ENCODE results near the gene NPY.
"Not testable (repeated sequence)": the region's sequence is repeated elsewhere in the genome, so short reads cannot be mapped to it uniquely, and the experiment has no call there.

The NPY gene

DNA sequence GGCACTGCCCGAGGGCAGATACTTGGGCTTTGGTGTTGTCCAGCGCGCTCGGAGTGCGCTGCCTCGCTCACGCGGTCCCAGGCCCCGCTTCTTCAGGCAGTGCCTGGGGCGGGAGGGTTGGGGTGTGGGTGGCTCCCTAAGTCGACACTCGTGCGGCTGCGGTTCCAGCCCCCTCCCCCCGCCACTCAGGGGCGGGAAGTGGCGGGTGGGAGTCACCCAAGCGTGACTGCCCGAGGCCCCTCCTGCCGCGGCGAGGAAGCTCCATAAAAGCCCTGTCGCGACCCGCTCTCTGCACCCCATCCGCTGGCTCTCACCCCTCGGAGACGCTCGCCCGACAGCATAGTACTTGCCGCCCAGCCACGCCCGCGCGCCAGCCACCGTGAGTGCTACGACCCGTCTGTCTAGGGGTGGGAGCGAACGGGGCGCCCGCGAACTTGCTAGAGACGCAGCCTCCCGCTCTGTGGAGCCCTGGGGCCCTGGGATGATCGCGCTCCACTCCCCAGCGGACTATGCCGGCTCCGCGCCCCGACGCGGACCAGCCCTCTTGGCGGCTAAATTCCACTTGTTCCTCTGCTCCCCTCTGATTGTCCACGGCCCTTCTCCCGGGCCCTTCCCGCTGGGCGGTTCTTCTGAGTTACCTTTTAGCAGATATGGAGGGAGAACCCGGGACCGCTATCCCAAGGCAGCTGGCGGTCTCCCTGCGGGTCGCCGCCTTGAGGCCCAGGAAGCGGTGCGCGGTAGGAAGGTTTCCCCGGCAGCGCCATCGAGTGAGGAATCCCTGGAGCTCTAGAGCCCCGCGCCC is at the start of gene NPY:
NPY (plus strand) TSS at position 294 of the 802 bp plus-strand sequence. CDS start 1,051 bp downstream, outside the sequence.
- H3K4me3 Mint-ChIP-seq, result peak within 1 kb of the TSS; percentile 74
- H3K4me1 Mint-ChIP-seq, result peaks cover 23% of the 10 kb centered on the region
- ATAC-seq, result peak; percentile 41
- no peaks in the 10 kb centered on the region for H3K9me3 Mint-ChIP-seq
- no peaks in the 10 kb centered on the region for H3K36me3 Mint-ChIP-seq
- H3K27me3 Mint-ChIP-seq, result peaks cover 42% of the 10 kb centered on the region
- no peak within 1 kb of the TSS for H3K27ac Mint-ChIP-seq

DNA sequence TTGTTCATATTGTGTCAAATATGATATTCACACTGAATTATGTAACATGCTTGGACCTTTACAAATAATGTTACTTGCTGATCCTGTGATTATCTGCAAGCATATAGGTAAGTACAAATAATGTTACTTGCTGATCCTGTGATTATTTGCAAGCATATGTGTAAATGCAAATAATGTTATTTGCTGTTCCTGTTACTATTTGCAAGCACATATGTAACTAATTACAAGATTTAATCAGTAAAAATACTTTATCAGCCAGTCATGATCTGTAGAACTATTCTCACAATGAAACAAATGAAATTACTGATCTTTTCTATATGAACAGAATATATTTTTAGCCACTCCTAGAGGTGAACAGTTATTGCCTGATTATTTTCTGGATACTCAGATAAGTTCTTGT is 44.7 kb upstream of the NPY start:
- Mint-ChIP-seq H3K4me1 (no peaks in the 10 kb centered on the region), H3K36me3 (no peaks in the 10 kb centered on the region), H3K4me3 (no peak overlapping the region), H3K27me3 (peaks cover 10% of the 10 kb centered on the region), H3K27ac (no peak overlapping the region), H3K9me3 (no peaks in the 10 kb centered on the region)
- no peak for ATAC-seq

DNA sequence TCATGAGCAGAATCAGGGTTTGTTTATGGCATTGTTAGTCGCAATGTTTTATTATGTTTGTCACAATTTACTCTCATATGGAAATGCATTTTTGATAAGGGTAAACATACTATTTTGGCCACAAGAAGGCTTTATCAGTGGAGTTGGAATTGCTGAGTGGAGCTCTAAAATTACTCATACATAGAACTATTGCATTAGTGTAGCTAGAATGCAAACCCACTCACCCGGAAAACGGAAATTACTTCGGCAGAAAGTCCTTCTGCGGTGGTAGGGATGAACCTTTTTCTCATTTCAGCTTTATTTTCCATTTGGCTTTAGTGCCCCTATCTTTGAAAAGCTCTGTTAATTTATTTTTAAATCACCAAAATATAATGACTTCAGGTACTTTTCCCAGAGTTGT is 42.8 kb upstream of the NPY start:
- Mint-ChIP-seq H3K27me3 (peaks cover 10% of the 10 kb centered on the region), H3K4me1 (no peaks in the 10 kb centered on the region), H3K4me3 (no peak overlapping the region), H3K36me3 (no peaks in the 10 kb centered on the region), H3K27ac (no peak overlapping the region), H3K9me3 (no peaks in the 10 kb centered on the region)
- no peak for ATAC-seq

DNA sequence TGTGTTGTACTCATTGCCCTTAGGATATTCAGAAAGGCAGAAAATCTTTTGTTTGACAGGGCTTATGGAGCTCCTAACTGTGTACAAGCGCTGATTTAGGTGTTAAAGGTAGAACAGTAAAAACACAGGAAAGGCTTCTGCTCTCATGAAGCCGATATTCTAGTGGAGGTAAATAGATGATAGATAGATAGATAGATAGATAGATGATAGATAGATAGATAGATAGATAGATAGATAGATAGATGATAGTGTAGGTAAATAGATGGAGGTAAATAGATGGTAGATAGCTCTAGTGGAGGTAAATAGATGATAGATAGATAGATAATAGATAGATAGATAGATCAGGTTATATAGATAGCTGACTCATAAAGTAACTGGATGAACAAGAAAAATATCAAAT is 39.4 kb upstream of the NPY start:
- Mint-ChIP-seq H3K4me3 (no peak overlapping the region), H3K36me3 (no peaks in the 10 kb centered on the region), H3K4me1 (no peaks in the 10 kb centered on the region), H3K9me3 (peaks cover 3% of the 10 kb centered on the region), H3K27me3 (peaks cover 10% of the 10 kb centered on the region), H3K27ac (no peak overlapping the region)
- ATAC-seq, result no peak

DNA sequence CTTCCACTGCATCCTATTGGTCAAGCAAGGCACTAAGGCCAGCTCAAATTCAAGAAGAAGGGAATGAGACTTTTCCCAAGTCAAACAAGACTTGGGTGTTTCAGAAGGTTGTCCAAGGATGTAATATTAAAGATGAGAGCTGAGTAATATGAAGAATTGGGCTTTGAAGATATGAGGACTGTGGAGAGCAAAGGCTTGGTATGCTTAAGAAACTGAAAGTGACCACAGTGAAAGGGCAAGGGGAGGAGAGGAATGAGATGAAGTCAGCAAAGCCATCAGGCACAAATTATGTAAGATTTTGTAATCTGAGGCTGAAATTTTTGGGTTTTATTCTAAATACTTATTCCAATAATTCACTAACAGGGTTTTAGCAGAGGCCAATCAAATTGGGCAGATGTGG is 38.6 kb upstream of the NPY start:
- Mint-ChIP-seq H3K36me3 (no peaks in the 10 kb centered on the region), H3K4me3 (no peak overlapping the region)

DNA sequence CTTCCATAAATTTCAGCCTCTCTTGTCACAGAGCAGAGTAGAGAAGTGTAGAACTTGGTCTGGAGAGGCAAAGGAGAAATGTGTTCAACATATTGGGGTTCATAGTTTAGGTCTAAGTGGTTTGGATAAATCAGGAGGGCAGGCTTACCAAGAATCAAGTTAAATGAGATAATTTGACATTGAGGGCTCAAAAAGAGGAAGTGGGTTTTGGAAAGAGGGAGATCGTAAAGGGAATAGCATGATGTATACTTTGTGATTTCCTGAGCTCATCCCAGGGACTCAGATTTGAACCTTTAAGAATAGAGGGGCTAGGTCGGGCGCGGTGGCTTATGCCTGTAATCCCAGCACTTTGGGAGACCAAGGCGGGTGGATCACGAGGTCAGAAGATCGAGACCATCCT is 34.7 kb upstream of the NPY start:
- no peaks in the 10 kb centered on the region for H3K27me3 Mint-ChIP-seq
- no peak overlapping the region for H3K4me3 Mint-ChIP-seq
- peaks cover 16% of the 10 kb centered on the region for H3K9me3 Mint-ChIP-seq
- H3K27ac Mint-ChIP-seq, result no peak overlapping the region
- no peaks in the 10 kb centered on the region for H3K4me1 Mint-ChIP-seq
- ATAC-seq, result no peak
- peaks cover 6% of the 10 kb centered on the region for H3K36me3 Mint-ChIP-seq

More for the DNA sequence above, 38.6 kb upstream of the NPY start:
- peak; percentile 67 for ATAC-seq
- H3K9me3 Mint-ChIP-seq, result peaks cover 3% of the 10 kb centered on the region
- H3K4me1 Mint-ChIP-seq, result no peaks in the 10 kb centered on the region
- H3K27ac Mint-ChIP-seq, result no peak overlapping the region
- H3K27me3 Mint-ChIP-seq, result peaks cover 10% of the 10 kb centered on the region

DNA sequence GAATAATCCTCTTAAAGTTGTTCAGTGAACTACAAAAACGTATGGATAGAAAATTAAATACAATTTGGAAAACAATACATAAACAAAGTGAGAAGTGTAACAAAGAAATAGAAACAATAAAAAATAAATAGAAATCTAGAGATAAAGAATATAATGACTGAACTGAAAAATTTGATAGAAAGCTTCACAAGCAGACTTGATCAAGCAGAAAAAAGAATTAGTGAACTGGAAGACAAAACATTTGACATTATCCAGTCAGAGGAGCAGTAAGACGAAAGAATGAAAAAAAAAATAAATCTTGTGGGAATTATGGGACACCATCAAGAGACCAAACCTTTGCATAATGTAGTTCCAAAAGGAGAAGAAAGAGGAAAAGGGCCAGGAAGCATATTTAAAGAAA is 32.4 kb upstream of the NPY start:
- H3K4me1 Mint-ChIP-seq, result peaks cover 12% of the 10 kb centered on the region
- no peaks in the 10 kb centered on the region for H3K27me3 Mint-ChIP-seq
- no peak overlapping the region for H3K27ac Mint-ChIP-seq
- ATAC-seq, result no peak
- no peak overlapping the region for H3K4me3 Mint-ChIP-seq
- H3K36me3 Mint-ChIP-seq, result peaks cover 6% of the 10 kb centered on the region
- peaks cover 16% of the 10 kb centered on the region for H3K9me3 Mint-ChIP-seq

DNA sequence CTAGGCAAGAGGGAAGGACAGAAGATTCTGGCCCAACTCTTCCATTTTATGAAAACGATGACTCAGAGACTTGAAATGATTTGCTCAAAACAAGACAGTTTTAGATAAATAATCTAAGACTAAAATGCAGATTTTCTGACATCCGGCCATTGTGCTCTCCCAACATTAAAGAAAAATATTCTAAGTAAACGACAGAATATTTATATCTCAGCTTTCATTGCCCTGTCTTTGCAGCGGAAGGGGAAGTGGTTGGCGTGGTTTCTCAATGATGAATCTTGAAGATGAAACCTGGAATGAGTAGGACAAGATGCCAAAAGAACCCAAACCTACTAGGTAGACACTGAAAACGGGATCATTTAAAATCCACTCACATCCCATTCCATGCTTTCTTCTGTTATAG is 28.9 kb upstream of the NPY start:
- Mint-ChIP-seq H3K36me3 (peaks cover 6% of the 10 kb centered on the region), H3K27me3 (peaks cover 19% of the 10 kb centered on the region), H3K9me3 (peaks cover 13% of the 10 kb centered on the region), H3K4me3 (no peak overlapping the region), H3K4me1 (peaks cover 12% of the 10 kb centered on the region), H3K27ac (no peak overlapping the region)
- ATAC-seq, result no peak

DNA sequence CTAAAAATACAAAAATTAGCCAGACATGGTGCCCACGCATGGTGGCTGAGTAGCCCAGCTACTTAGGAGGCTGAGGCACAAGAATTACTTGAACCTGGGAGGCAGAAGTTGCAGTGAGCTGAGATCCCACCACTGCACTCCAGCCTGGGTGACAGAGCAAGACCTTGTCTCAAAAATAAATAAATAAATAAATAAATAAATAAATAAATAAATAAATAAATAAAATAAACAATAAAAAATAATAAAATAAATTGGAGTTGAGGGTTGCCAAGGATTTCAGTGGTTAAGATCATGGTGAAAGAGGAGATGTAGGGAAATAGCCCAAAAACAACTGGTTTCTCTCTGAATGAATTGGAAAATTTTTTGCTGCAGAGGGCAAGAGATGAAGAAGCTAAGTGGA is 25.7 kb upstream of the NPY start:
- peaks cover 19% of the 10 kb centered on the region for H3K27me3 Mint-ChIP-seq
- not testable (repeated sequence) for H3K4me3 Mint-ChIP-seq, H3K36me3 Mint-ChIP-seq, H3K27ac Mint-ChIP-seq, H3K9me3 Mint-ChIP-seq, ATAC-seq
- peaks cover 12% of the 10 kb centered on the region for H3K4me1 Mint-ChIP-seq

DNA sequence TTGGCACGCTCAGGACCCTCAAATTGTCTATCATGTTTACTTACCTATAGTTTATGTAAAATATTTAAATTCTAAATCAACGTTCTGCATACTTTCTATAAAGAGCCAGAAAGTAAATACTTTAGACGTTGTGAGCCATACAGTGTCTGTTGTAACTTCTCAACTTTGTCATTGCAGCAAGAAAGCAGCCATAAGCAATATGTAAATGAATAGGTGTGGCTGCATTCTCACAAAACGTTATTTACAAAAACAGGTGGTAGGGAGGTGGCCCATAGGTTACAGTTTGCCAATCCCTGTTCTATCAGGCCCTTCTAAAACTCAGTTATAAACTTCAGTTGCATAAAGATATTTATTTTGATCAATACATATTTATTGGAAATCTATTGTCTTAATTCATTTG is 12.1 kb upstream of the NPY start:
- Mint-ChIP-seq H3K27ac (no peak overlapping the region), H3K4me1 (peaks cover 6% of the 10 kb centered on the region), H3K27me3 (peaks cover 13% of the 10 kb centered on the region)

DNA sequence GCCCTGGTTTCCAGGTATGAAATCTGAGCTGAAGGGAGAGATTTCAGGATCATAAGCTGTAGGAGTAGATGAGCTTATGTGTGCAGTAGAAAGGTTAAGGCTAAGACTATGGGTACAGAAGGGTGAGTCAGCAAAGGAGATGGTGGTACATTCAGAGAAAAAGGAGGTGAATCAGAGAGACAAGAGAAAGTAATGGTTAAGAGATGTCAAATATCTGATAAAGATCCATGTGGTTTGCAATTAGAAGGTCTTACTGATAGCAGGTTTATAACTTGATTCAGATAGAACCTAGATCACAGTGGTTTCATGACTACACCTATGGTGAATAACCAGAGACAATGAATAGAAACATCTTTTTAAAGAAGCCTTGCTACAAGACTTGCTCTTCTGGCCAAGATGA is 4.5 kb upstream of the NPY start:
- Mint-ChIP-seq H3K27ac (no peak overlapping the region), H3K27me3 (peaks cover 39% of the 10 kb centered on the region), H3K36me3 (no peaks in the 10 kb centered on the region), H3K4me1 (peaks cover 12% of the 10 kb centered on the region), H3K4me3 (no peak overlapping the region), H3K9me3 (peaks cover 5% of the 10 kb centered on the region)
- ATAC-seq, result no peak

More for the DNA sequence above, 12.1 kb upstream of the NPY start:
- H3K36me3 Mint-ChIP-seq, result no peaks in the 10 kb centered on the region
- H3K9me3 Mint-ChIP-seq, result peaks cover 13% of the 10 kb centered on the region
- no peak overlapping the region for H3K4me3 Mint-ChIP-seq
- ATAC-seq, result no peak

DNA sequence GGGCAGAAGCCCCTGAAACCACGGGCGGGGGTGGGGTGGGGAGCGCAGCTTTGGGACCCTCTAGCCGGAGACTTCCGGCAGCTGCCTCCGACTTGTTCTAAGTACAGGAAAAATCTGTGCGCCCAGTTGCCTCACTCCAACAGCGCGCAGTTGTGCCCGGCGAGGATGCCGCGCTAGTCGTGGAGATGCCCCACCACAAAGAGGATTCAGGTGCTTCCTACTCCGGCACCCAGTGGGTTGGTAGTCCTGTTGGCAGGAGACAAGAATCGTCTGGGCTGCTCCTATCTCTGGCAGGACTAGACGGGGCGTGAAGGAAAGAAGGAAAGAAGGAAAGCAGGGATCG is 465 bp upstream of the NPY start:
- H3K27me3 Mint-ChIP-seq, result peaks cover 41% of the 10 kb centered on the region
- H3K36me3 Mint-ChIP-seq, result no peaks in the 10 kb centered on the region
- no peak for ATAC-seq
- H3K27ac Mint-ChIP-seq, result no peak overlapping the region
- H3K9me3 Mint-ChIP-seq, result no peaks in the 10 kb centered on the region
- peak overlapping the region; percentile 74 for H3K4me3 Mint-ChIP-seq
- H3K4me1 Mint-ChIP-seq, result peaks cover 23% of the 10 kb centered on the region

DNA sequence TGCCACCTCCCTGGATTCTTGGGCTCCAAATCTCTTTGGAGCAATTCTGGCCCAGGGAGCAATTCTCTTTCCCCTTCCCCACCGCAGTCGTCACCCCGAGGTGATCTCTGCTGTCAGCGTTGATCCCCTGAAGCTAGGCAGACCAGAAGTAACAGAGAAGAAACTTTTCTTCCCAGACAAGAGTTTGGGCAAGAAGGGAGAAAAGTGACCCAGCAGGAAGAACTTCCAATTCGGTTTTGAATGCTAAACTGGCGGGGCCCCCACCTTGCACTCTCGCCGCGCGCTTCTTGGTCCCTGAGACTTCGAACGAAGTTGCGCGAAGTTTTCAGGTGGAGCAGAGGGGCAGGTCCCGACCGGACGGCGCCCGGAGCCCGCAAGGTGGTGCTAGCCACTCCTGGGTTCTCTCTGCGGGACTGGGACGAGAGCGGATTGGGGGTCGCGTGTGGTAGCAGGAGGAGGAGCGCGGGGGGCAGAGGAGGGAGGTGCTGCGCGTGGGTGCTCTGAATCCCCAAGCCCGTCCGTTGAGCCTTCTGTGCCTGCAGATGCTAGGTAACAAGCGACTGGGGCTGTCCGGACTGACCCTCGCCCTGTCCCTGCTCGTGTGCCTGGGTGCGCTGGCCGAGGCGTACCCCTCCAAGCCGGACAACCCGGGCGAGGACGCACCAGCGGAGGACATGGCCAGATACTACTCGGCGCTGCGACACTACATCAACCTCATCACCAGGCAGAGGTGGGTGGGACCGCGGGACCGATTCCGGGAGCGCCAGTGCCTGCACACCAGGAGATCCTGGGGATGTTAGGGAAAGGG is 913 bp downstream of the NPY start:
- no peak for ATAC-seq
- Mint-ChIP-seq H3K4me1 (peaks cover 24% of the 10 kb centered on the region), H3K9me3 (no peaks in the 10 kb centered on the region), H3K27ac (no peak overlapping the region), H3K36me3 (no peaks in the 10 kb centered on the region), H3K4me3 (peak overlapping the region; percentile 64), H3K27me3 (peaks cover 42% of the 10 kb centered on the region)

DNA sequence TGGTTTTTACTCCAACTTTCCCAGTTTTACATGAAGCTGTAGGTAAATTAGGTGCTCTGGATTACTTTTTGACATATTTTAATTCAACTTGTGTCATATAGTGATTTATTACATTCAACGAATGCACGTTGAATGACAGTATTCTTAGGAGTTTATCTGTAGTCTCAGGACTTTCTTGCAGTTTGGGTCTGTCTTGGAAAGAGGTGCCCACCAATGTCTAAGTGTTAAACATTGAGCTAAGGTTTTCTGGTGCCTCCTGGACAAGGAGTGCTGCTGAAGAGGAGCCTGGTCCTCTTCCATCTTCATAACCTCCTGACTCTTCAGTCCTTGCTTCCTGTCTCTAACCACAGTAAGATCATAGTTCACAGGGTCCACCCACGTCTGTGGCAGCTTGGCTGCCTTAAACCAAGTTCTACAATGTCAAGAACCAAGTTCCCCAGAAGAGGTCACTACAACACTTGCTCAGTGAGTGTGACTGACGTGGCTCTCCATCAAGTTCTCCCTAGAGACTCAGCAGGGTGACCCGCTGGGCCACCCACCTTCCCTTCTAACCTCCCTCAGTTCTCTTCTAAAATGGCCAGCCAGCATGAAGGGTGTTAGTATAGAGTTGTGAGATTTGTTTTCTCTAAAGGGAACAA is 6.1 kb downstream of the NPY start:
- Mint-ChIP-seq H3K4me3 (no peak overlapping the region), H3K27me3 (peaks cover 22% of the 10 kb centered on the region), H3K36me3 (no peaks in the 10 kb centered on the region), H3K4me1 (peaks cover 13% of the 10 kb centered on the region), H3K9me3 (no peaks in the 10 kb centered on the region), H3K27ac (no peak overlapping the region)
- peak; percentile 95 for ATAC-seq

DNA sequence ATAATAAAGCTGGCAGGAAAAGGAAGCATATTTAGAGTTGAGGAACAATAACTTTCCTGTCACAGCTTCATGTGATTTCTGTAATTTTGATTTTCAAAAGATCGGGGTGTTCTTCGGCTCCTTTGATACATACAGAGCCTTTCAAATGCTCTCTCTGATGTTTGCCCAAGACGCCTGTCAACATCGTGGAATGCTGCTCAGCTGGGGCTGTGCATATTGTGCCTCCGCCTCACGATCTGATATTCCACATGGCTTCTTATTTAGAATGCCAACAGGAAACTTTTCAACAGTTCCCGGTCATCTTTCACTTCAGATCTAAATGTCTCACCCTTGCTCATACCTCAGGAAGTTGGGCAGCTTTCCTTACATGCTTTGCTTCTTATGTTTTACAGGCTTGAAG is 7.3 kb downstream of the NPY start:
- no peak for ATAC-seq
- peaks cover 12% of the 10 kb centered on the region for H3K27me3 Mint-ChIP-seq
- no peak overlapping the region for H3K4me3 Mint-ChIP-seq
- no peak overlapping the region for H3K27ac Mint-ChIP-seq
- no peaks in the 10 kb centered on the region for H3K9me3 Mint-ChIP-seq
- H3K4me1 Mint-ChIP-seq, result peaks cover 8% of the 10 kb centered on the region
- no peaks in the 10 kb centered on the region for H3K36me3 Mint-ChIP-seq

All from stimulated activated memory B cell treated with anti-CD40 and anti-IgM and Interleukin-4, amounts not matched to agents 10 μg/mL and 1 μg/mL and 100 μg/mL, for 72 hours (primary cell).